CD4-positive, alpha-beta T cell treated with Interleukin-10 for 1 hour (primary cell): ENCODE data around the gene ORM1.
"Not testable (repeated sequence)": the region's sequence is repeated elsewhere in the genome, so short reads cannot be mapped to it uniquely, and the experiment has no call there.

Experiments
- DNase-seq: peaks from one replicate; pipeline ENCODE4 v3.0.0-alpha.2; 2020

The ORM1 gene

DNA sequence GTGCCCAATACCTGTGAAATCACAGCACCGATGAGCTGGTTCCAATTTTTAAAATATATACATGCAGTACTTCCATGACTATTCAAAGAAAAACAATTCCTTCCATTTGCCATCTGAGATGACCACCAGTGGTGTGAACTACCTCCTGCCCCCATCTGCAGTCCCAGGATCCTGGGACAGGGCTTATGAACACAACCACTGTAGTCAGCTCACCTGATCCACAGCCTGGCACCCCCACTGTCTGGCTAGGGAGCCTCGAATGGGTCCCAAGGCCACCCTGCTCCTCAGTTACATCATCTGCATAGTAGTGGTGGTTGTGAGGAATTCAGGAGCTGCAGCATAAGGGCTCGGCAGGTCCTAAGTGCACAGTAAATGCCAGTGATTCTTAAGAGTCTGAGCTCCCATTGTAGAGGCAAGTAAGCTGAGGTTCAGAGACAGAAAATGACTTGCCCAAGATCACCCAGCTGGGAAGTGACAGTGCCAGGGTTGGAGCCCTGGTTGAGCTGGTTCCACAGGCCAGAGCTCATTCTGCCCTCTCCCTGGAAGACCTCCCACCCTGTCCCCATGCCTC is 2.9 kb downstream of the ORM1 start:
- not testable (repeated sequence) for DNase-seq

DNA sequence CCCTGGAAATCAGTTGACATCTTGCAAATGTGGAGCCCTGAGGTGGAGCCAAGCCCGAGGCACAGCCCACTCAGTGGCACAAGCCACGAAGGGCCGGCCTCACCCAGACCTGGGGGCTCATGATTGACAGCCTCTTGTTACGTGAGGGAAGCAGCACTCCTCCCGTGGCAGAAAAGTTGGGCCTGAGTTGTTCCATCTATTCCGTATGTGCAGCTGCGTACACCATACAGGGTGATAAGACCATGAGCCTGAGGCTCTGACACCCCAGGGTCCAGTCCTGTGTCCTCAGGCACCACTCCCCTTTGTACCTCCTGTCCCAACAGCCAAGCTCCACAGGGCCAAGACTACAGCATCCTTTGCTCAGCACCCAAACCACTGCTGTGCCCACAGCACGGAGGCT is 4.9 kb downstream of the ORM1 start:
- DNase-seq: no peak

DNA sequence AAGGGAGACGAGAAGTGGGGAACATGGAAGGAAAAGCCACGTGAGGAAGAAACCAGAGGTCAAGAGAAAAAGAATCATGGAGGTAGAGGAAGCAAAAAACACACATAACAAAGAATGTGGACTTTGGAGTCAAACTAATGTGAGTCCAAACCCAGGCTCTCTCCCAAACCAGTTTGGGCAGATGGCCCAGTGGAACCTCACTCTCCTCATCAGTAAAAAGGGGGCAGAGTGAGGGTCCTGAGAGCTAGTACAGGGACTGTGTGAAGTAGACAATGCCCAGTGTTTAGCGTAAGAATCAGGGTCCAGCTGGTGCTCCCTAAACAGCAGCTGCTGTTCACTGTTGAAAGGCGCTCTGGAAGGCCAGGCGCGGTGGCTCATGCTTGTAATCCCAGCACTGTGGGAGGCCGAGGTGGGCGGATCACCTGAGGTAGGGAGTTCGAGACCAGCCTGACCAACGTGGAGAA is 5.5 kb downstream of the ORM1 start:
- DNase-seq: not testable (repeated sequence)

DNA sequence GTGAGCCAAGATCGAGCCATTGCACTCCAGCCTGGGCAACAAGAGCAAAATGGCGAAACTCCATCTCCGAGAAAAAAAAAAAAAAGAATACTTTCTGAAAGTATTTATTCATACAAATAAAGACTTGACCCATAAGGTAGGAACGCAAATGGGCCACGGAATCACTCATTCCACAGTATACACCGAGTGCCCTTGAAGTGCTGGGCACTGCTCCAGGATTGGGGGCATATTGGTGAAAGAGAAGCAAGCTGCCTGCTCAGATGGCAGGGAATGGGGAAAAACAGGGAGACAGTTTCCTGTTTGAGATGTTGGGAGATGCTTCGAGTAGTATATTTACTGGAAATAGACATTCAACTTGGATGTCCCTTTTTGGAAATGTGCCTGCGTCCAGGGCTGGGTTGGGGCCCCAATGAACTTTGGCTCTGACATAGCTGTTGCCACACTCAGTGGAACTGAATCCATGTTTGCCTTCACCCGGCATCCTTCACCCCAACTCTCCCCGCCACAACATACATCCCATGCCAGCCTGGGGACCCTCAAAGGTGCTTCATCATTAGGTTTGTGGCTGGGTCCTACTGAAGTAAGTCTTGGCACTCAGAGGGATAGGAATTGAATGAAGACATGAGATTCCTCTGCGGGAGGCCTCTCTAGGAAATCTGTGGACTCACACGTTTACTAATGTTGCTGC is 6.2 kb downstream of the ORM1 start:
- not testable (repeated sequence) for DNase-seq

DNA sequence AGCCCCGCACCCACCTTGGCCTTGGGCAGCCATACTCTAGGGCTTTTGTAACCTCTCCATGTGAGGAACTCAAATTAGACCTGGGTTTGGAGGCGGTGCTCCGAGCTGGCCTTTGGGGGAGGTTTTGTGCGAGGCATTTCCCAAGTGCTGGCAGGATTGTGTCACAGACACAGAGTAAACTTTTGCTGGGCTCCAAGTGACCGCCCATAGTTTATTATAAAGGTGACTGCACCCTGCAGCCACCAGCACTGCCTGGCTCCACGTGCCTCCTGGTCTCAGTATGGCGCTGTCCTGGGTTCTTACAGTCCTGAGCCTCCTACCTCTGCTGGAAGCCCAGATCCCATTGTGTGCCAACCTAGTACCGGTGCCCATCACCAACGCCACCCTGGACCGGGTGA is 6.7 kb downstream of the ORM1 start, which contains the start of gene ORM2:
Gene ORM2, plus strand, starts transcription at position 245 of the 398 bp plus-strand sequence. Its CDS starts 36 bp downstream, at position 281.
- DNase-seq: not testable (repeated sequence)

DNA sequence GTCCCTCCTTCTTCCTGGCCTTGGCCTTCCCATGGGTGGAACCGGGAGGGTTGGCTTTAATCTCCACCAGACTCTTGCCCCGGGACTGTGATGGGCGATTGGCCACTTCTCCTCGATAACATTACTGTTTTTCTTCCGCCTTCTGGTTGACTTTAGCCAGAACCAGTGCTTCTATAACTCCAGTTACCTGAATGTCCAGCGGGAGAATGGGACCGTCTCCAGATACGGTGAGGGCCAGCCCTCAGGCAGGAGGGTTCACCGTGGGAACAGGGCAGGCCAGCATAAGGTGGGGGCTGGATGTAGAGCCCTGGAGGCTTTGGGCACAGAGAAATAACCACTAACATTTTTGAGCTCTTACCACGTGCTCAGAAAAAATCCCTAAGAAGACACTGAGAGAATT is 7.7 kb downstream of the ORM1 start:
- no peak for DNase-seq

DNA sequence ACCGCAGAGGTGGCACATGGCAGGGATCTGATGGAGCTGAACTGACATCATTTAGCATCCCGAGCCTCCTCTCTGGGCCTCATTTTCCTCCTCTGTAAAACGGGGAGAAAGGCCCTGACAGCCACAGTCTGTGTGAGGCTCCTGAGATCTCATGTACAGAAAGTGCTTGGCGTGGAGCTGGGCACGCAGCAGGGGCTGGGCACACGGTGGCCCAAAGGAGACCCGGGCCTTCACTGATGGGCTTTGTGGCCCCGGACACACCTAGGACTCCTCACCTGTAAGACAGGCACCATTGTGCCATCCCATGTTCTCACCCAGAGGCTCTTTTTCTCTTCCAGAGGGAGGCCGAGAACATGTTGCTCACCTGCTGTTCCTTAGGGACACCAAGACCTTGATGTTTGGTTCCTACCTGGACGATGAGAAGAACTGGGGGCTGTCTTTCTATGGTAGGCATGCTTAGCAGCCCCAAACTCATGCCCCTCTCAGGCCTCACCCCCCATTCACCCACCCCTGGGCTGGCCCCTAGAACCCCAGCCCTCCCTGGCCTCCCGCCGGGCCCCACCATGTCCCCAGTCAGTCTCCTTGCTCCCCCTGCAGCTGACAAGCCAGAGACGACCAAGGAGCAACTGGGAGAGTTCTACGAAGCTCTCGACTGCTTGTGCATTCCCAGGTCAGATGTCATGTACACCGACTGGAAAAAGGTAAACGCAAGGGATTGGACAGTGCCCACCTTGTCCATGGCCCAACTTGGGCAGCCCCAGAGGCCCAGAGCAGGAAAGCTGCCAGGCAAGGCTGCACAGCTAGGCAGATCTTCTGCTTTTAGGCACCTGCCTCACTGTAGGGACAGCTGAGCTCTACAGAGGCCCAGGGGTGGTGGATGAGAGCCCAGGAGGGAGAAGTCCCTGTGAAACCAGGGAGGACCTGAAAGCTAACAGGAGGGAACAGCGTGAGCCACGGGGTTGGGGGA is 8.6 kb downstream of the ORM1 start:
- not testable (repeated sequence) for DNase-seq

DNA sequence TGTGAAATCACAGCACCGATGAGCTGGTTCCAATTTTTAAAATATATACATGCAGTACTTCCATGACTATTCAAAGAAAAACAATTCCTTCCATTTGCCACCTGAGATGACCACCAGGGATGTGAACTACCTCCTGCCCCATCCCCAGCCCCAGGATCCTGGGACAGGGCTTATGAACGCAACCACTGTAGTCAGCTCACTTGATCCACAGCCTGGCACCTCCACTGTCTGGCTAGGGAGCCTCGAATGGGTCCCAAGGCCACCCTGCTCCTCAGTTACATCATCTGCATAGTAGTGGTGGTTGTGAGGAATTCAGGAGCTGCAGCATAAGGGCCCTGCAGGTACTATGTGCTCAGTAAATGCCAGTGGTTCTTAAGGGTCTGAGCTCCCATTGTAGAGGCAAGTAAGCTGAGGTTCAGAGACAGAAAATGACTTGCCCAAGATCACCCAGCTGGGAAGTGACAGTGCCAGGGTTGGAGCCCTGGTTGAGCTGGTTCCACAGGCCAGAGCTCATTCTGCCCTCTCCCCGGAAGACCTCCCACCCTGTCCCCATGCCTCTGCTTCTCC is 9.7 kb downstream of the ORM1 start:
- DNase-seq: not testable (repeated sequence)

DNA sequence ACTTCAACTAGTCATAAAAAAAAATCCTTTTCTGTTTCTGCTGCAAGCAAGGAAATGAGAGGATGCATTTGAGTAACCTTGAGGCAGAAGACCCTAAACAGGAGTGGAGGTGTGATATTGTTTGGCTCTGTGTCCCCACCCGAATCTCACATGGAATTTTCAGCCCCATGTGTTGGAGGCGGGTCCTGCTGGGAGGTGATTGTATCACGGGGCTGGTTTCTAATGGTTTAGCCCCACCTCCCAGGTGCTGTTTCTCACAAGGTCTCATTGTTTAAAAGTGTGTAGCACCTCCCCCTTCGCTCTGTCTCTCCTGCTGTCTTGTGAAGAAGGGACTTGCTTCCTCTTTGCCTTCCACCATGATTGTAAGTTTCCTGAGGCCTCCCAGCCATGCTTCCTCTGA is 10.8 kb downstream of the ORM1 start:
- DNase-seq: not testable (repeated sequence)

DNA sequence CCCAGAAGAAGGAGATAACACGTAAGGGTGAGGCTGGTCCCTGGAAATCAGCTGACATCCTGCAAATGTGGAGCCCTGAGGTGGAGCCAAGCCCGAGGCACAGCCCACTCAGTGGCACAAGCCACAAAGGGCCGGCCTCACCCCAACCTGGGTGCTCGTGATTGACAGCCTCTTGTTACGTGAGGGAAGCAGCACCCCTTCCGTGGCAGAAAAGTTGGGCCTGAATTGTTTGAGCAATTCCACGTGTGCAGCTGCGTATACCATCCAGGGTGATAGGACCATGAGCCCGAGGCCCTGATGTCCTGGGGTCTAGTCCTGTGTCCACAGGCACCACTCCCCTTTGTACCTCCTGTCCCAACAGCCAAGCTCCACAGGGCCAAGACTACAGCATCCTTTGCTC is 11.6 kb downstream of the ORM1 start:
- DNase-seq: no peak

DNA sequence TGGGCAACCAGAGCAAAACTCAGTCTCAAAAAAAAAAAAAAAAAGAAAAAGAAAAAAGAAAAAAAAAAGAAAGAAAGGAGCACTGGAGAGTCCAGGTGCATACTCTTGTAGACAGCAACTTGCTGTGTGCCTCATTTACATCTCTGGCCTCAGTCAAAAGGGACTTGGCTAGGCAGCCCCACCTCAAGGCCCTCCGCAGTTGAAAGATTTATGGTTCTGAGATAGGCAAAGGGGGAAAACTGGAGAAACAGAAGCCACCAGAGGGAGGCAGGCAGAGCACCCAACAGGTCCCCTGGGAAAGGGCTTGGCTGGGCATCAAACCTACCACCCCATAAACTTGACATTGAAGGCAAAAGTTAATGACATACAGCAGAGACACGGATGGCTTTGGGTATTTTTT is 12.8 kb downstream of the ORM1 start:
- no peak for DNase-seq

DNA sequence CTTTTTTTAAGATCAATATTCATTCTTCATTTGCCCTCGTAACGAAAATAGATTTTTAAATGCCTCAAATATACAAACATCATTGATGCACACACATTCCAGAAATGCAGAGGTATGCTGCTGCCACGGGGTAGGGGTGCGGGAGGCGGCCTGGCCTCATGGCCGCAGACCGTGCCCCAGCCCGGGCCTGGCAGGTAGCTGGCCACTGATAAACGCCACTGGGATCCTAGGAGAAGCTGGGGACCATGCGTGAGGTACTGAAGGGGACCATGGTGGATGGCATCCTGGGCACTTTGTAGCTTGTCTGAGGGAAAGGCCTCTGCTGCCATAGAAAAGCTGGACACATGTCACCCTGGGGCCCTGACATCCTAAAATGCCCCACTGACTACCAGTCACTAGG is 13.3 kb downstream of the ORM1 start:
- no peak for DNase-seq

DNA sequence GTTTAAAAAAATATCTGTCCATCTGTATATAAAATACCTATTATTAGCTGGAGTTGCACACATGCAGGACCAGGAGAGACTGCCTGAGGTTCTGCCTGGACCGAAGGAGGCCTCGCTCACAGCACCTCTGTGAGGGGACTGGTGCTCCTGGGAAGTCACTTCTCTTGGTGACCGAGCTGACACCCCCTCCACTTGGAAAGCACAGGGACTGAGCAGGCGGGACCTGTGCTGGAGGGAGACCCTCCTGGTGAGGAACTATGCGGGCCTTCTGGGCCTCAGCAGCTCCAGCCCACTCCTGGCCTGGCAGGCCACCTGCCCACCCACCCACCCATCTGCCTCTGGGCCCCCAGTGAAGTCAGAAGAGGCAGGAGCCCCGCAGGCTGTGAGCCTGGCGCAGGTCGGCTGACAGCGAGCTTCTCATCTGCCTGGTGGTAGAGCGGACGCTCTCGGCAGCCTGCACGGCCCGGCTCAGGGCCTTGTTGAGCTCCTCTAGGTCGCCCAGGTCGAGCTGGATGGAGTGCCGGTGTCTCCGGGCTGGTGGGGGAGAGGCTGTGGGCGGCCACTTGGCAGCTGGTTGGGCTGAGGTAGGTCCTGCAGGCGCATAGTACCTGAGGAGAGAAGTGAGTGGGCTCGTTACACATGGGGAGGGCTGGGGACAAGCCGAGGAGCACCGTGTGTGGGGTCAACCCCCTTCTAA is 13.9 kb downstream of the ORM1 start:
- DNase-seq: no peak

DNA sequence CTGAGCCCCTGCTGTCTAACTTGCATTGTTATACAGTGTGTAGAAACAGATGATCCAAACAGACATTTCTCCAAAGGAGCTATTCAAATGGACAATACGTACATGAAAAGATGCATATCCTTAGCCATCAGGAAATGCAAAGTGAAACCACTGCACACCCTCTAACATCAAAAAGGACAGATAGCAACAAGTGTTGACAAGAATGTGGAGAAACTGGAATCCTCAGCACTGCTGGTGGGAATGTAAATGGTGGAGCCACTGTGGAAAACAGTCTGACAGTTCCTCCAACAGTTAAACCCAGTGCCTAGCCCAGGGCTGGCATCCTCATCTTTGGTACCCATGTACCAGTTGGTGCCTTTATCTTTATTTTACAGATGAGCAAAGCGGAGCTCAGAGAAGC is 15.3 kb downstream of the ORM1 start:
- DNase-seq: no peak

DNA sequence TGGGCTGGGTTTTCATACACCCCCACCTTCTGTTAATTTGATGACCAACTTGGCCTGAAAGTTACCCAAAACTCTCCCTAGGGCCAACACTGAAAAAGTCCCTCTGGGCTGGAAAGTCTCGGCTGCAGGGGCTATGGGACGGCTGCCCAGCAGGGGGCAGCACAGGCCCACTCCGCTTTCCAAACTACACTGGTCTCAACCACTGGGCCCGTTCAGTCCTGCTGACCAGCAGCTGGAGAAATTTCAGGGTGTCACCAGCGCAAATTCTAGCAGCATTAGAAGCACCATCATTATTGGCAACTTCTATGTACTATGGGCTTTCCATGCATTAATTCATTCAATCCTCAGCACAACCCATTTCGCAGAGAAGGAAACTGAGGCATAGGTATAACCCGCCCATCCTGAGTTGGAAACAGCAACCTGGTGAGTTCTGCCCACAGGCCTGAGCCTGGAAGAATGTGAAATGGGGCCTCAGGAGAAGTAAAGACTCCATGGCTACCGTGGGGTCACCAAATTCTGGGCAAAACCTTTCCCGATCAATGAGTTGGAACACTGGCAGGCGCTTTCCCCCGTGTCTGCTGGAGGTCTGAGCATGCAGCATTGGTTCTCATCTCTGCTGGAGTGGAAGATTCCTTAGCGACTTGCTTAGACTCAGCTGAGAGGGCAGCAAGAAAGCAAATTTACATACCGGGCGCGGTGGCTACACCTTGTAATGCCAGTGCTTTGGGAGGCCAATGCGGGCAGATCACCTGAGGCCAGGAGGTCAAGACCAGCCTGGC is 16.4 kb downstream of the ORM1 start:
- peak; percentile 61 for DNase-seq

DNA sequence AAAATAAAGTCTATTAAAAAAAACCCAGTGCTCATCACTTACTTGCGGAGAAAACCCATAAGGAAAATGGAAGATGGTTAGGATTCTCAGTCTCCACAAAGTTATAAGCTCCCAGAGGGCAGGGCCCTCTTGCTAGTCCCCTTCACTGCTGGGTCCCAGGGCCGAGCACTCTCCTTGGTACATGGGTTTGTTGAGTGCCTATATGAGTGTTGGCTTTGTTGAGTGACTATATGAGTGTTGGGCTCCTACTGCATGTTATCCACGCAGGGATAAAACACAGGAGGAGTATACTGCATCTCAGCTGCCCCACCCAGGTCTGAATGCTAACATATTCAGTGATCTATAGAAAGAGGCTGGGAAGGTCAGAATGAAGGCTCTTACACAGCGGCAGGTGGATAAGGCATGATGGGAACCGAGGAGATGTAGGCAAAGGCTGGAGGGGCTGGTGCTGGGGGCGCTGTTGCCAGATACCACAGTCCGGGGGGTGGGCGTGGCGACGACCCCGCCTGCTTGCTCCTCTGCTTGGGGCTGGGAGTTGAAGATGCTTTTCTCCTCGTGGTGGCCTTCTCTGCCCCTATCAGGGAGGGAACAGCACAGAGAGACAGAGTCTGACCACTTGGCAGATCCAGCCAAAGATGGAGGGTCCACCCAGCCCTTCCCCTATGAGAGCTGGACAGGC is 18.4 kb downstream of the ORM1 start:
- DNase-seq: no peak

DNA sequence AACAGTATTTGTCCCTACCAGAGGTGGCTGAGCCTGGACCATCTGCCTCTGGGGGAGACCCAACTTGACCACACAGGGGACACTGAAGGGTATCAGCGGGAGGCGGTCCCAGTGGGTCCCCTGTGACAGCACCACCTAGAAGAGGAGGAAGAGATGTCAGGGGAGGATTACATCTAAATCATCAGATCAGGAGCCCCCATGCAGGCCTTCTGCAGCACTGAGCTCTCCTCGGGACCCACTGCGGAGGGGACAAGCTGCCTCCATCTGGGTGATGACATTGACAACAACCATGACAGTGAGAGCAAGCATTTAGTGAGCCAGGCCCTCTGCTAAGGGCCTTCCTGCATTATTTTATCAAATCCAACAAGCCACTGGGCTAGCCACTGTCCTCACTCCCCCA is 19.1 kb downstream of the ORM1 start:
- DNase-seq: no peak

DNA sequence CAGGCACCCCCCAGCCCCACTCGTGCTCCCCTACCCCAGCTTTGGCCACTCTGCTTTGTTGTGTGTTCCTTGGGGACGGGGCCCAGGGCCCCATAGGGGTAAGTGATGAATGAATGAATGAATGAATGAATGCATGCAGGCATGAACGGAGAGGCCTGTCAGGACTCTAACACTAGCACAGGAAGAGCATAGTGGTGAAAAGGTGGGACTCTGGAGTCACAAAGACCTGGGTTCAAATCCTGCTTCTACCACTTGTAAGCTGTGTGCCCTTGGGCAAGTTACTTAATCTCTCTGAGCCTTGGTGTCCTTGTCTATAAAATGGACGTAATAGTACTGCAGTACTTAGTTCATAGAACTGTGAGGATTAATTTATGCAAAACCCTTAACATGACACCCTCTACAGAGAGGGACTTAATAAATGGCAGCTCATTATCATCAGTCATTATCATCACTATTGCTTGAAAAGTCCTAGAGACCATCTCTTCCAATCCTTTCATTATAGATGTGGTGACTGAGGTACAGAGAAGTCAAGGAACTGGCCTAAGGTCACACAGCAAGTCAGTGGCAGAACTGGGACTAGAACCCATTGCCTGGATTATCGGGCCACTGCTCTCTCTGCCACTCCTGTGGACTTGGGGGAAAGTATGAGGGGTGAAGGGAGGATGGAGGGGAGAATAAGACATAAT is 20.0 kb downstream of the ORM1 start:
- no peak for DNase-seq

DNA sequence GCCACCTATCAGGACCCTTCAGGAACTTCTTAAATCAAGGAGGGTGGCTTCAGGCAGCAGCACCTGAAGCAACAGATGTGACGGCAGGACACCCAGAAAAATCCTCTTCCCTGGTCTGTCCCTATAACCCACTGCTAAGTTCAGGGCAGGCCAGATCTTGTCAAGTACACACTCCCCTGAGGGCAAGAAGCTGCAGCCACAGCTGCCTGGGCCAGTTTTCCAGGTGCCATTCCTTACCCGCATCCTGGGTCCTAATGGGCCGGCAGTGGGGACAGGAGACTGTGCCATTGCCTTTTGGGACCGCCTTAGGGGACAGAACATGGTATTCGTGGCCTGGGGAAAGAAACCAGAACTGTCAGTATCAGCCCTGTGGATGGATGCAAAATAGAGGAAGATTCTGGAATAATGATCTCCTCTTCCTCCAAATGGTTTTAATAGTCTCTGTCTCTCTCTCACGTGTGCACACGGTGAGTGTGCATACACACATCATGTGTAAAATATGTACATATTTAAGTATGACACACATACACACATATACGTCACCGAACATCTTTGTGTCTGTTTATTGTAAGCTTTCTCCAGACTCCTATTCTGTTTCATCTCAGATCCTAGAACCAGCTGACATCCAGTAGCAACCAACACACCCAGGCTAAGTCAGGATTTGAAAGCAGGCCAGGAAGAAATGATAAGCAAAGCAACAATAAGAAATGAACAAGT is 20.7 kb downstream of the ORM1 start:
- DNase-seq: no peak

DNA sequence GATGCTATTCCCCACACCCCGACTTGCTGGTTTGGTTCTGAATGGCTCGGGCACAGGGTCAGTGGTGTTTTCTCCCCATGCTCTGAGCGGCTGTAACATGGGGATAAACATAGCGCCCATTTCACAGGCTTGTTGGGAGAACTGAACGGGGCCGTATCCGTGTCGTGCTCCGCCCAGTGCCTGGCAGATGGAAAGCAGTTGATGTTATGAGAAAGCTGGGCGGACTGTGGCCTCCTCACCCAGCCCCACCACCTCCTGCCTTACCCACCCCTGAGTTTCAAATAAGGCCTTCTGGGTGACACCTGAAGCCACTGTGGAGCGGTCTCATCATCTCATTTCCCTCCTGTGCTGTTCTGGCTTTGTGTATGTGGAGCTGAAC is 21.3 kb downstream of the ORM1 start:
- DNase-seq: no peak
